Measurements from ENCODE around the gene CST2.
"Not testable (repeated sequence)": the region's sequence is repeated elsewhere in the genome, so short reads cannot be mapped to it uniquely, and the experiment has no call there.

CST2 gene

GRCh38 chr20:23826541-23827021 lies at the start of gene CST2:
Gene CST2 (minus strand): TSS chr20:23826729. CDS start chr20:23826660, 69 bp downstream.
- DNase-seq = no peak

GRCh38 chr20:23875606-23876237 lies 49.2 kb upstream of the CST2 start:
- DNase-seq = no peak

- no peak for DNase-seq
Measured at GRCh38 chr20:23874747-23875146, 48.2 kb upstream of the CST2 start.

- no peak for DNase-seq
Measured at GRCh38 chr20:23873370-23874015, 47.0 kb upstream of the CST2 start.

- DNase-seq = no peak
Measured at GRCh38 chr20:23872065-23872464, 45.5 kb upstream of the CST2 start.

GRCh38 chr20:23870461-23870860 lies 43.9 kb upstream of the CST2 start:
- no peak for DNase-seq

GRCh38 chr20:23869520-23869919 lies 43.0 kb upstream of the CST2 start:
- no peak for DNase-seq

GRCh38 chr20:23868321-23868720 lies 41.8 kb upstream of the CST2 start:
- DNase-seq = no peak

GRCh38 chr20:23867152-23867776 lies 40.7 kb upstream of the CST2 start:
- no peak for DNase-seq

- DNase-seq = not testable (repeated sequence)
Measured at GRCh38 chr20:23860771-23861170, 34.2 kb upstream of the CST2 start.

- DNase-seq = no peak
Measured at GRCh38 chr20:23857962-23858595, 31.6 kb upstream of the CST2 start.

GRCh38 chr20:23856736-23857135 lies 30.2 kb upstream of the CST2 start:
- DNase-seq = no peak

- no peak for DNase-seq
Measured at GRCh38 chr20:23856226-23856625, 29.7 kb upstream of the CST2 start.

- DNase-seq = no peak
Measured at GRCh38 chr20:23841693-23842092, 15.2 kb upstream of the CST2 start.

- DNase-seq = no peak
Measured at GRCh38 chr20:23835716-23836115, 9.2 kb upstream of the CST2 start.

GRCh38 chr20:23832775-23833513 lies 6.4 kb upstream of the CST2 start:
- DNase-seq = no peak

- not testable (repeated sequence) for DNase-seq
Measured at GRCh38 chr20:23831961-23832360, 5.4 kb upstream of the CST2 start.

GRCh38 chr20:23823621-23824324 lies 2.8 kb downstream of the CST2 start:
- no peak for DNase-seq

- no peak for DNase-seq
Measured at GRCh38 chr20:23823111-23823510, 3.4 kb downstream of the CST2 start.

GRCh38 chr20:23820493-23820892 lies 6.0 kb downstream of the CST2 start:
- no peak for DNase-seq

- not testable (repeated sequence) for DNase-seq
Measured at GRCh38 chr20:23811559-23811958, 15.0 kb downstream of the CST2 start.

- not testable (repeated sequence) for DNase-seq
Measured at GRCh38 chr20:23810349-23810748, 16.2 kb downstream of the CST2 start.

All from activated CD8-positive, alpha-beta memory T cell treated with anti-CD3 and anti-CD28 coated beads, Interleukin-2, amount 50 U/mL, for 48 hours (primary cell).